Stimulated activated CD4-positive, alpha-beta T cell treated with anti-CD3 and anti-CD28 coated beads, Interleukin-1b, Interleukin-23, amount 100 ng/mL, for 24 hours (primary cell): ENCODE results near the gene NCMAP.

ENCODE experiments used
- DNase-seq, 4 experiments: peaks; one replicate each; pipeline ENCODE4 v3.0.0-alpha.2; 2020; ENCODE audit warnings: low read depth in 4 of 4, low spot score in 1 of 4

NCMAP gene

GRCh38 chr1:24570265-24571125 is 14.6 kb downstream of the NCMAP start:
- DNase-seq: no peak

GRCh38 chr1:24572301-24572700 is 16.4 kb downstream of the NCMAP start:
- DNase-seq: no peak

DNA sequence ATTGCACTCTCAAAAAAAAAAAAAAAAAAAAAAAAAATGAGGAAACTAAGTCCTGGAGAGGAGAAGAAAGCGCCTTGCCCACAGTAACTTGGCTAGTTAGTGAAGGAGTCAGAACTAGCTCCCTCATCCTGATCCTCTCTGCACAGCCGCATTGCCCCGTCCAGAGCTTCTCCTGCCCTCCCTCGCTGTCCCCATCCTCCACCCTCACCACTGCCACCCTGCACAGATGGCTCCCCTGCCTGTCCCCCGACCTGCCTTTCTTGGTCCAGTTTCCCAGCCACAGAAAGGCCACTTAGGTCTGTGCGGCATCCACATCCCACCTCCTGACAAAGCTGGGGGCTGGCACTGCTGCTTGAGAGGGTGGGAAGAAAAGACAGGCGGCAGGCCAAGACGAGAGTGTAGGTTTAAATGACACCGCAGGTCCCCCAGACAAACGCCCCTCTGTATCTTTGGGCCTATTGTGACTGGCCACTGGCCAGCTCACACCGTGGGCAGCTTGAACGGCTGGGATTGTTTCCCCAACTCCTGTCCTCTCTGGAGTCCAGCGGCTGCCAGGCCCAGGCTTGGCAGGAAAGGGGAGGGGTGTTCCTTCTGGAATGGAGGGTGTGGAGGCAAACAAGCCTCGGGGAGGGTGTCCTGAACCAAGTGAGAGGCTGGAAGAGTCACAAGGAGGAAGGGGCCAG is 20.2 kb downstream of the NCMAP start:
- no peak for DNase-seq

GRCh38 chr1:24578846-24579245 is 23.0 kb downstream of the NCMAP start:
- DNase-seq: no peak

- no peak for DNase-seq
These were observed 24.9 kb downstream of the NCMAP start for GRCh38 chr1:24580756-24581155.

DNA sequence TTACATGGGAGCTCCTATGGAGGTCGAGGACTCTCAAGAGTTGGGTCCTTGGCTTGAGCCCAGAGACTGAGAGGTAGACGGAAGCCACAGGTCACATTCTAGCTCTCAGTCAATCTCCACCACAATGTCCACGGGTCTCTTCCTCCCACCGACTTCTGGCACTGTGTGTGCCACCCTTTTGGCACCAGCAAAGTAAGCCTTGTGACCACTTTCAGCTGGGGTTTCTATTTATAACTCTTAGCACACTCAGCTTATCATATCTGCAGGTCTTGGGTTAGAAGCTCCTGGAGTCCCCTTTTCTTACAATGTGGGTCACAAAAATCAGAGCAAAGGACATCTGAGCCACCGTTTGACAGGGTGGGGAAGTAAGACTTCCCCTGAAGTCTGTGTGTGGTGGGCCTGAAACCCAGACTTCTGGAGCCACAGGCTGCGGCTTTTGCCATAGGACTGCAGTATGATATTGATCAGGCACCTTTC is 28.3 kb downstream of the NCMAP start:
- no peak for DNase-seq

DNA sequence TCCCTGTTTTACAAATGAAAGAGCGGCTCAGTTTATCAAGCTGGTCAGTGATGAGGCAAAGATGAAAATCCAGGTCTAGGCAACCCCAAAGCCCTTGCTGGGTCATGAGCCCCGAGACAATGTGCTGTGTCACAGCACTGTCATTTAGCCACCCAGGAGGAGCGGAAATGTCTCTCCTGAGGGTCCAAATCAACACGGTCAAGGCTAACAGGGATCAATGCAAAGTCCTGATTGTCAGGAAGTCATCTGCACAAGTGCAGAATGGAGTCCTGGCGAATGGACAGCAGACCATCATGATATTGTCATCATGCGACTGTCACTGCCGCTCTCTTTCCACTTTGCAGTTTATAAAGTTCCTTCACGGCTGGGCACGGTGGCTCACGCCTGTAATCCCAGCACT is 30.2 kb downstream of the NCMAP start:
- DNase-seq: no peak

DNA sequence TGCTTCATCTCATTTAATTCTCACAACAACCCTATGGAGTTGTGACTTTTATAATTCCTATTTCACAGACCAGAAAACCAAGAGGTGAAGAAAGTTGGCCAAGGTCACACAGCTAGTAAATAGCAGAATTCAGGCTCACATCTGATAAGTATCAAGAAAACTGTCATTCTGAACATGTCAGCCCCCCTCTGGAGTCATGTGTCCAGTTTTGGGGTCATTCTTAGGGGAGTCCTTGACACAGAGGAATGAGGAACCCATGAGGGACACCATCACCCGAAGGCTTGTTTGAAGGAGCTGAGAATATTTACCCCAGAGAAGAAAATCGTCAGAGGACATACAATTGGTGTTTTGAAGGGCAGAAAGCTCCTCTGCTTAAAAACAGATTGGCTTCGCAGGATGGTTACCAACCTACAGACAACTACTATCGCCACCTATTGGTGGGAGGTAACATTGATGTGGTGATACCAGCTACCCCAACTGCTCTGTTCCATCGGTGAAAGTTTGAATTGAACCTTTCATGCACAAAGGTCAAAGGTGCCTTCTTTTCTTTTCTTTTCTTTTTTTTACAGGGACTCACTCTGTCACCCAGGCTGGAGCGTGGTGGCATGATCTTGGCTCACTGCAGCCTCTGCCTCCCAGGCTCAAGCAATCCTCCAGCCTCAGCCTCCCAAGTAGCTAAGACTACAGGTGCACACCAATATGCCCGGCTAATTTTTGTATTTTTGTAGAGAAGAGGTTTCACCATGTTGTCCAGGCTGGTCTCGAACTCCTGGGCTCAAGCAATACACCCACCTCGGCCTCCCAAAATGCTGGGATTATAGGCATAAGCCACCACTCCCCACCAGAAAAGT is 31.3 kb downstream of the NCMAP start:
- DNase-seq: peak; percentile 17 to 30 (median 26)

DNA sequence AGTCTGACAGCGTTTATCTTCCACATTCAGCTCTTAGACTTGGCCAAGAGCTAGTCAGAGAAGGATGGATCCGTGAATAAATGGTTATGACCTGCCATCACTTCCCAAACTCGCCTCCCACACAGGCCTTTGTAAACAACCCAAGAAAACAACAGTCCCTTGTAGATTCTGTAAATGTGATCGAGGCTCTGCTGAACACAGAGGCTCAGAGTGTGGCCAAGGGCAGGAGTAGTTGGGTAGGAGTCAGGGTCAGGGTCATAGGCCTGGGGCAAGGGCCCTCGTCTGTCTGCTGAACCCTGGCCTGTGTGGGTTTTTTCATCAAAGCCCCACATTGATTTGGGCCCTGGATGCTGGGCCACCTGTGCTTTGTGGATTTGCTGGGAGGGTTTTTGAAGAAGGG is 32.7 kb downstream of the NCMAP start:
- DNase-seq: no peak

GRCh38 chr1:24589200-24589599 is 33.3 kb downstream of the NCMAP start:
- DNase-seq: no peak

DNA sequence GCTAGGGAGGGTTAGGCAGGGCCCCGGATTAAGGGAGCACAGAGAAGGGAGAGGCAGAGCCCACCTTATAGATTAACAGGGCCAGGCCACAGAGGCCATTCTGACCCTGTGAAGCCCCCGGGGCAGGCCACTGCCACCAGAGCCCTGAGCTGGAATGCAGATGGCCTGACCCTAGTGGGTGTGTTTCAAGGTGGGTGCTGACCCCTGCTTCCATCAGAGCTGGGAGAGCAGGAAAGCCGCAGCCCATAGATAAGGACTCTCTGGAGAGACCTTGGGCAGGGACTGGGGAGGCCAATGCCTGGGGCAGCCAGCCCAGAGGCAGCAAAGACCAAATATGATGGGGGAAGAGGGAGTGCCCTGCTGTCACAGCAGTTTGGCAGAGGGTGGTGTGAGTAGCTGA is 35.9 kb downstream of the NCMAP start:
- DNase-seq: no peak

DNA sequence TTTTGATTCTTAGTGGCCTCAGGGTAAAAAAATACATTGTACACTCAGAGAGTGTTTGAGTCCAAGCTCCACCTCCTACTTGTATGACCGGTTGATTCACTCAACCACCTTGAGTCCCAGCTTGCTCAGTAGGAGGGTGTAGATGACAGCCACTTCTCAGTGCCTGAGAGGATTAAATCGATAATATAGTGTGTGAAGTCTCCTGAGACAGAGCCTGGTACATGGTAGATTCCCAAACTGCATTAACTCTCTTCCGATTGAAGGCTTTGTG is 38.4 kb downstream of the NCMAP start:
- DNase-seq: no peak

- no peak for DNase-seq
These were observed 40.6 kb downstream of the NCMAP start for GRCh38 chr1:24596401-24596880.

- DNase-seq: no peak
These were observed 43.4 kb downstream of the NCMAP start for GRCh38 chr1:24599265-24599664.

DNA sequence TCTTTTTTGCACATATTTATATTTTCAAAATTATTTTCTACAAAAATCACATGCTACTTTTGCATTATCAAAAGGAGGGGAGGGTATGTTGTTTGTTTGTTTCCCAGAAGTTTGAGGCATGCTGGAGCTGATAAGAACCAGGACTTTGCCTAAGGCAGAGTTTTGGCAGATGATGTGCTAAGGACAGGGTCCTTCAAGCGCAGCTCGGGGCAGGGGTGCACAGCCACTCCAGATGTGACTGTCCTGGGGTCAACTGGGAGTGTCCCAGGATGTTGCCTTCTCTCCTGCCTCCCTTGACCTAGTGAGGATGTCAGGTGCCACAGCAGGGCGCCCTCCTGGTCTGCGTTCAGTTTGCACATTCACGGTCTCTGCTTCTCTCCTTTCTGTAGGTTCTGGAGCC is 44.7 kb downstream of the NCMAP start:
- no peak for DNase-seq

GRCh38 chr1:24605534-24606295 is 49.8 kb downstream of the NCMAP start:
- DNase-seq: no peak

GRCh38 chr1:24606296-24606605 is 50.4 kb downstream of the NCMAP start:
- DNase-seq: no peak

- DNase-seq: no peak
These were observed 50.7 kb downstream of the NCMAP start for GRCh38 chr1:24606621-24607020.

DNA sequence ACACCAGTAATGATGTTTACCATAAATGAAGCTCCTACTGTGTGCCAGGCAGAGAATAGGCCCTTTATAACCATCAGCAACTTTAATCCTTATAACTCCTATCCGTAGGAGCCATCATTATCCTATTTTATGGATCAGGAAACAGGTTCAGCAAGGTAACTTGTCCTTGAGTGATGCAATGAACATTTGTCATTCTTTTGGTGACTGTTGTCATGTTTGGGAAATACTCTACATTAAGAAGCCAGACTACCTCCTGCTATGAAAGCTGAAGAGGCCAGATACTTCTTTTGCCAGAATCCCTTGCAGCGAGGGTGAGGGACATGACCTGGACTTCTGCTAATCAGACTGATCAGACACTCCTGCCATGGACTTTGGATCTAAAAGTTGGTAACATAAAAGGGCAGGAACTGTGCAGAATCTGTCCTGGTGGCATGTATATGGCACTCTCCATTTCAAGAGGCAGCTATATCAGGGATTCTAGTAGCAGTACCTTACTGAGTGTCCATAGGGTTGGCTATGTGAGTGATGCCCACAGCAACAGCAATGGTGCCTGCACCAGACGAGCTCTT is 54.1 kb downstream of the NCMAP start:
- no peak for DNase-seq

GRCh38 chr1:24619376-24619775 is 63.5 kb downstream of the NCMAP start:
- DNase-seq: no peak

GRCh38 chr1:24620678-24621077 is 64.8 kb downstream of the NCMAP start:
- no peak for DNase-seq
